Right lobe of liver (tissue), 6 donors: ENCODE results near the gene SRRM1. TPM values are rescaled to one million over a fixed set of nuclear protein-coding genes. Genes with fewer than 3 reads are reported as not detected.

Experiments
- ATAC-seq, 4 donors: fragments of 200-7000 bp; cut with Tn5 transposase; one replicate each; pipeline ENCODE4 v1.9.1; 2020; ENCODE audit warnings: mild to moderate bottlenecking in 4 of 4, moderate library complexity in 4 of 4
- DNase-seq, 3 donors: peaks; one replicate each; pipeline ENCODE4 v3.0.0-alpha.2; 2020
- H3K27ac ChIP-seq, 3 donors: fragments of 200-600 bp; one replicate each; pipeline ENCODE4 v1.8.0; 2022
- H3K27me3 ChIP-seq, 2 donors: fragments of 200-600 bp; one replicate each; pipeline ENCODE4 v1.8.0; 2022
- H3K36me3 ChIP-seq, 4 donors: fragments of 200-600 bp; sonication (generic) in 1 of 4; one replicate each; pipeline versions ENCODE4 v1.5.1 to v1.8.0; 2017 to 2022; ENCODE audit warnings: control low read depth in 1 of 4
- H3K4me1 ChIP-seq, 4 donors: fragments of 200-600 bp; sonication (generic) in 1 of 4; one replicate each; pipeline versions ENCODE4 v1.5.1 to v1.8.0; 2017 to 2022; ENCODE audit warnings: control low read depth in 1 of 4
- H3K4me3 ChIP-seq, 3 donors: fragments of 200-600 bp; one replicate each; pipeline ENCODE4 v1.8.0; 2022
- H3K9me3 ChIP-seq, 4 donors: fragments of 200-600 bp; sonication (generic) in 1 of 4; one replicate each; pipeline versions ENCODE4 v1.5.1 to v1.8.0; 2017 to 2022; ENCODE audit warnings: control low read depth in 1 of 4
- POLR2A ChIP-seq: fragments of 450-650 bp; IDR thresholded peaks from one replicate; pipeline ENCODE4 v1.6.1; 2017; ENCODE audit warnings: antibody characterized with exemption, mild to moderate bottlenecking
- WGBS: methylation state at CpG from one replicate; pipeline ENCODE4 v1.1.6; 2018; ENCODE audit warnings: low coverage, low lambda C conversion rate; ENCODE audit not compliant: insufficient coverage; ENCODE audit errors: missing lambda C conversion rate; 5-methylcytosine and 5-hydroxymethylcytosine counted together
- intact Hi-C, 2 donors: fragments of 100-400 bp; cut with DNase I; formaldehyde crosslinking; loops; one replicate each; pipeline versions ENCODE4 v1.11.2 to v1.14.1; 2022
- total RNA-seq, 6 experiments: library from RNA; depleted of rRNA in 2 of 6; stranded (reverse); fragments of >200 nt in 2 of 6; fragmentation: NEBNext Ultra II Directional in 3 of 6; extraction: Animal tissue kit (Norgen Biotek cat#: 25700) in 3 of 6; gene quantifications; one replicate each; pipeline versions ENCODE4 v1.1.0 to v1.2.4, GENCODE V29; 2016 to 2023
- TF ChIP-seq, protein P1 (sequence below), 4 donors: fragments of 200-600 bp in 3 of 4; fragments of 450-650 bp in 1 of 4; IDR thresholded peaks; one replicate each; pipeline versions ENCODE4 v1.5.1 to v1.8.0; 2016 to 2022; ENCODE audit warnings: antibody characterized with exemption in 4 of 4, mild to moderate bottlenecking in 2 of 4
- donor health status: DM: no; HTN: yes; CAD: no.
- donor health status: DM: no; HTN: no; CAD: no.
- donor health status: DM: no; HTN: no; CAD: no.
- donor health status: DM: no; HTN: yes; CAD: no.
- donor health status: DM: no; HTN: yes; CAD: no.

The SRRM1 gene
- total RNA-seq, 6 experiments from 2014 or later = 41.1 to 52.0 (median 44.9) TPM

DNA sequence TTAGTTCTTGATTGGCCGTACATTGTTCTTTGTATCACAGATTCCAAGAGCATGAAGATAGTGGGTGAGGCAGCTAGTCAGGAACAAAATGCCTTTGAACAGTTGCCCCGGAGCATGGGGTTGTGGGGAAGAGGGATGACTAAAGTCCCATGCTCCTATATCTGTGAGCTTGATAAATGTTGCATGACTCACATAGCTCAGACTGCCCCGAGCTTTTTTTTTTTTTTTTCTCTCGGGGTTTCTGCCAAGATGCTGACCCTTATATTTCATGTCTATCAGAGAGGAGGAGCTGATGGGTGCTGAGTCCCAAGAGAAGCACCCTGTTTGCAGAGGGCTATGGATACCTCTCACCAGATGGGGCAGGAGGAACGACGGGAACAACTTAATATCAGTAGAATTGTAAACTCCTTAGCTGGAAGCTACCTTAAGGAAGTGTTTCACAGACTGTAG lies 40.6 kb downstream of the SRRM1 start:
- 40% methylated on average over 6 of the region's 6 CpGs for WGBS
- DNase-seq (no peak), ATAC-seq (peak in 3 of 4 donors; percentile 21 to 75 (median 59))
- TF ChIP-seq, protein P1, sequence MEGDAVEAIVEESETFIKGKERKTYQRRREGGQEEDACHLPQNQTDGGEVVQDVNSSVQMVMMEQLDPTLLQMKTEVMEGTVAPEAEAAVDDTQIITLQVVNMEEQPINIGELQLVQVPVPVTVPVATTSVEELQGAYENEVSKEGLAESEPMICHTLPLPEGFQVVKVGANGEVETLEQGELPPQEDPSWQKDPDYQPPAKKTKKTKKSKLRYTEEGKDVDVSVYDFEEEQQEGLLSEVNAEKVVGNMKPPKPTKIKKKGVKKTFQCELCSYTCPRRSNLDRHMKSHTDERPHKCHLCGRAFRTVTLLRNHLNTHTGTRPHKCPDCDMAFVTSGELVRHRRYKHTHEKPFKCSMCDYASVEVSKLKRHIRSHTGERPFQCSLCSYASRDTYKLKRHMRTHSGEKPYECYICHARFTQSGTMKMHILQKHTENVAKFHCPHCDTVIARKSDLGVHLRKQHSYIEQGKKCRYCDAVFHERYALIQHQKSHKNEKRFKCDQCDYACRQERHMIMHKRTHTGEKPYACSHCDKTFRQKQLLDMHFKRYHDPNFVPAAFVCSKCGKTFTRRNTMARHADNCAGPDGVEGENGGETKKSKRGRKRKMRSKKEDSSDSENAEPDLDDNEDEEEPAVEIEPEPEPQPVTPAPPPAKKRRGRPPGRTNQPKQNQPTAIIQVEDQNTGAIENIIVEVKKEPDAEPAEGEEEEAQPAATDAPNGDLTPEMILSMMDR (IDR thresholded peaks at IDR 0.05) = no peak
- TF ChIP-seq POLR2A = no peak
- Histone ChIP-seq H3K36me3 (no peaks in the 10 kb centered on the region), H3K4me1 (peaks cover 0 to under 1% (median 0%) of the 10 kb centered on the region in 4 donors), H3K9me3 (no peaks in the 10 kb centered on the region), H3K4me3 (no peak overlapping the region), H3K27ac (no peak overlapping the region), H3K27me3 (no peaks in the 10 kb centered on the region)
- intact Hi-C loops = no loop called here

DNA sequence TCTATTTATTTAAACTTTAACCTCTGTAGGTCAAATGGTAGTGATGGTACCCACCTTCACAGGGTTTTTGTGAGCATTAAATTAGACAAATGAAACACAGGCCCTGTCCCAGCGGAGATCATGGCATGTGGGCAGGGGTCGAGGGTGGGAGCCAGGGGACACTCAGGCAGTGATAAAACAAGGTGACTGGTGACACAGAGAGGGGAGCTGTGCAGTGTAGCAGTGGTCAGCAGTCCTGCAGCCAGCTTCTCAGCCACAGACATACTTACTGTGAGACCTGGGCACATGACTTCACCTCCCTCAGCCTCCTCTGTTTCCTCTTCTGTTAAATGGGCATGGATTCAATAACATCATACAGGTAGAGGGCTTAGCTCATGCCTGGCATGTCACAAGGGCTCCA lies 44.9 kb downstream of the SRRM1 start:
- H3K4me3 ChIP-seq = no peak overlapping the region
- no CpG with 5 or more reads among the region's 2 CpGs for WGBS
- H3K9me3 ChIP-seq = no peaks in the 10 kb centered on the region
- H3K4me1 ChIP-seq = peaks cover 0 to 3% (median 0%) of the 10 kb centered on the region in 4 donors
- DNase-seq = no peak
- TF ChIP-seq, protein P1 (IDR thresholded peaks at IDR 0.05) = no peak
- TF ChIP-seq POLR2A = no peak
- intact Hi-C loops = no loop called here
- ATAC-seq = no peak
- no peak overlapping the region for H3K27ac ChIP-seq
- H3K36me3 ChIP-seq = no peaks in the 10 kb centered on the region
- H3K27me3 ChIP-seq = no peaks in the 10 kb centered on the region

DNA sequence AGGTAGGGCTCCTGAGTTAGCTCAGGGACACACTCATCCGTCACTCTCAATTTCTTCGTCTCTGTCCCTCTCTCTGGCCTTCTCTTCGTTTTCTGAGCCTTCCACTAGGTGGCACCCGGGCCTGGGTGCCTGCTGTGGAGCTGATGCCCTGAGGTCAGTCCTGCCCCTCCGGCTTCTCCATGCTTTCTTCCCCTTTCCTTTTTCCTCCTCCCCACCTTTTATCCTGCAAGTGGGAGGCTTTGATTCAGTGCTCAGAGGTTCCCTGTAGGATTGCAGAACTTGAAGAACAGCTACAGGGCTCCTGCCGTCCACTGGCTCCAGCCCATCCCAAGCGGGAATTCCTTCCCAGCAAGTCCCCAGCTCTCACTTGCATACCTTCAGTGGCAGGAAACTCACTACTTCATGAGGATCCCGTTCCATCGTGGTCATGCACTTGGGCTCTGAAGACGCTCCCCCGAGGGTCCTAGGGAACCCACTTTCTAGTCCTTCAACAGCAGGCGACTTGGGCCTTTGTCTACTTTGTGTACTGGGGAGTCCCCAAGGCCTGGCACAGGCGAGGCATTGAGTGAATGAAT lies 45.6 kb downstream of the SRRM1 start:
- ATAC-seq (peak; percentile 96 to 99 (median 97)), DNase-seq (peak; percentile 70 to 72 (median 71))
- Histone ChIP-seq H3K4me1 (peaks cover 0 to 3% (median 0%) of the 10 kb centered on the region in 4 donors), H3K27me3 (no peaks in the 10 kb centered on the region), H3K9me3 (no peaks in the 10 kb centered on the region), H3K4me3 (no peak overlapping the region), H3K36me3 (no peaks in the 10 kb centered on the region), H3K27ac (no peak overlapping the region)
- TF ChIP-seq POLR2A = no peak
- TF ChIP-seq, protein P1 (IDR thresholded peaks at IDR 0.05) = peak; percentile 83 to 87 (median 86)
- intact Hi-C loops = no loop called here
- WGBS = 8% methylated on average over 5 of the region's 13 CpGs

DNA sequence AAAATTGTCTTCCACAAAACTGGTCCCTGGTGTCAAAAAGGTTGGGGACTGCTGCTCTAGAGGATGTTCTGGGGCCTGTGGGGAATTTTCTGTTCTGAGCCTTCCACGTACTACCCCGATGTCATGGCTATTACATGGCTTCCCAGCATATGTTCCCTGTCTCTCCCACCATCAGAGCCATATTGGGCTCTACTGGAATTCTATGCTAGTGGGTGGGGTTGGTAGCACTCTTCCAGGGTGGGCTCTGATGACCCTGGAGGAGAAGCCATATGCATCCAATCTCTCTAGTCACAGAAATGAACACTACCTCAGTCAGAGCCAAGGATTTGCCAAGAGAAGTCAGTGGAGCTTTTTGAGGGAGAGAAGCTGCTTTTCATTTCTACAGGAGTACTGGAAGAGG lies 47.9 kb downstream of the SRRM1 start:
- ATAC-seq (no peak), DNase-seq (no peak)
- H3K36me3 ChIP-seq = no peaks in the 10 kb centered on the region
- 80% methylated on average over 2 of the region's 2 CpGs for WGBS
- intact Hi-C loops = loop anchor here in 1 of 2 donors (5.0 kb wide), 1 partner anchor 146 kb away; no protein-coding TSS in a partner anchor
- no peaks in the 10 kb centered on the region for H3K9me3 ChIP-seq
- peaks cover 0 to 3% (median 0%) of the 10 kb centered on the region in 4 donors for H3K4me1 ChIP-seq
- TF ChIP-seq POLR2A = no peak
- TF ChIP-seq, protein P1 (IDR thresholded peaks at IDR 0.05) = no peak
- H3K27ac ChIP-seq = no peak overlapping the region
- no peaks in the 10 kb centered on the region for H3K27me3 ChIP-seq
- no peak overlapping the region for H3K4me3 ChIP-seq
